Esophagus squamous epithelium (tissue), 5 donors: ENCODE results near the gene RGS3. TPM values are rescaled to one million over a fixed set of nuclear protein-coding genes. Genes with fewer than 3 reads are reported as not detected.

ENCODE experiments used
- DNase-seq: peaks from one replicate; lab custom pipeline; 2025; lab: John Stamatoyannopoulos, UW
- H3K27ac ChIP-seq, 4 donors: fragments of 200-600 bp; sonication (generic); one replicate each; pipeline ENCODE4 v1.5.1; 2016 to 2019; ENCODE audit warnings: mild to moderate bottlenecking in 1 of 4
- H3K27me3 ChIP-seq, 4 donors: fragments of 200-600 bp; sonication (generic); 1 replicate in 3 of 4; 2 replicates in 1 of 4; pipeline versions ENCODE4 v1.5.1 to v1.6.0; 2017 to 2021; ENCODE audit warnings: antibody characterized with exemption in 1 of 4
- H3K36me3 ChIP-seq, 3 donors: fragments of 200-600 bp; sonication (generic); one replicate each; pipeline ENCODE4 v1.5.1; 2016 to 2019
- H3K4me1 ChIP-seq, 3 donors: fragments of 200-600 bp; sonication (generic); one replicate each; pipeline ENCODE4 v1.5.1; 2017 to 2019
- H3K4me3 ChIP-seq, 4 donors: fragments of 200-600 bp; sonication (generic); 1 replicate in 3 of 4; 2 replicates in 1 of 4; pipeline ENCODE4 v1.5.1; 2016 to 2019; ENCODE audit warnings: mild to moderate bottlenecking in 2 of 4, moderate library complexity in 1 of 4
- H3K9me3 ChIP-seq, 3 donors: fragments of 200-600 bp; sonication (generic); one replicate each; pipeline ENCODE4 v1.5.1; 2016 to 2019
- CTCF ChIP-seq, 6 experiments: fragments of 450-650 bp in 4 of 6; fragments of 200-600 bp in 2 of 6; sonication (generic) in 2 of 6; IDR thresholded peaks; one replicate each; pipeline ENCODE4 v1.5.1; 2016 to 2019; ENCODE audit warnings: antibody characterized with exemption in 6 of 6, mild to moderate bottlenecking in 4 of 6, moderate library complexity in 4 of 6
- POLR2A ChIP-seq, 4 donors: fragments of 450-650 bp; IDR thresholded peaks; one replicate each; pipeline ENCODE4 v1.6.1; 2017; ENCODE audit warnings: antibody characterized with exemption in 4 of 4, mild to moderate bottlenecking in 4 of 4, moderate library complexity in 3 of 4
- WGBS, 2 donors: methylation state at CpG; one replicate each; pipeline ENCODE4 v1.1.5; 2018; 5-methylcytosine and 5-hydroxymethylcytosine counted together
- intact Hi-C: fragments of 100-400 bp; cut with DNase I; formaldehyde crosslinking; loops from one replicate; pipeline ENCODE4 v1.15.0; 2022
- total RNA-seq, 4 donors: library from RNA; depleted of rRNA; stranded (reverse); fragments of >200 nt; gene quantifications; one replicate each; pipeline ENCODE4 v1.1.0, GENCODE V29; 2016
- donor health status: DM: yes; HTN: yes; CAD: no.

RGS3 gene
- total RNA-seq, 4 donors from 2014 or later: 9.7 to 16.3 (median 12.7) TPM

GRCh38 chr9:113514061-113514460 is 50.5 kb downstream of the RGS3 start:
- intact Hi-C loops: no loop called here
- no peak overlapping the region for H3K27ac ChIP-seq
- no peaks in the 10 kb centered on the region for H3K9me3 ChIP-seq
- H3K36me3 ChIP-seq: peaks cover 0 to 43% (median 0%) of the 10 kb centered on the region in 3 donors
- no peak overlapping the region for H3K4me3 ChIP-seq
- no peak for DNase-seq
- TF ChIP-seq POLR2A (IDR thresholded peaks at IDR 0.05) (no peak), CTCF (IDR thresholded peaks at IDR 0.05) (no peak)
- H3K27me3 ChIP-seq: no peaks in the 10 kb centered on the region
- peaks cover 0 to 55% (median 6%) of the 10 kb centered on the region in 3 donors for H3K4me1 ChIP-seq
- WGBS, 2 donors: 87 to 94% methylated on average over 10 to 12 of the region's 12 CpGs

- Histone ChIP-seq H3K27ac (no peak overlapping the region), H3K36me3 (peaks cover 0 to 45% (median 0%) of the 10 kb centered on the region in 3 donors), H3K27me3 (no peaks in the 10 kb centered on the region), H3K9me3 (no peaks in the 10 kb centered on the region), H3K4me1 (peaks cover 0 to 55% (median 8%) of the 10 kb centered on the region in 3 donors), H3K4me3 (no peak overlapping the region)
- TF ChIP-seq CTCF (IDR thresholded peaks at IDR 0.05) (no peak), POLR2A (IDR thresholded peaks at IDR 0.05) (no peak)
- DNase-seq: no peak
- 93 to 94% methylated on average over 5 to 6 of the region's 6 CpGs for WGBS, 2 donors
- intact Hi-C loops: no loop called here
These were observed 51.2 kb downstream of the RGS3 start for GRCh38 chr9:113514748-113515147.

- peaks cover 5 to 59% (median 15%) of the 10 kb centered on the region in 3 donors for H3K4me1 ChIP-seq
- 88 to 93% methylated on average over 4 of the region's 4 CpGs for WGBS, 2 donors
- no peak for DNase-seq
These were observed 52.3 kb downstream of the RGS3 start for GRCh38 chr9:113515862-113516261.

GRCh38 chr9:113516840-113517577 is 53.5 kb downstream of the RGS3 start:
- H3K36me3 ChIP-seq: peaks cover 0 to 45% (median 0%) of the 10 kb centered on the region in 3 donors
- H3K27me3 ChIP-seq: no peaks in the 10 kb centered on the region
- H3K4me1 ChIP-seq: peaks cover 5 to 54% (median 16%) of the 10 kb centered on the region in 3 donors
- no peaks in the 10 kb centered on the region for H3K9me3 ChIP-seq
- TF ChIP-seq CTCF (IDR thresholded peaks at IDR 0.05): no peak
- no peak for TF ChIP-seq POLR2A (IDR thresholded peaks at IDR 0.05)
- H3K4me3 ChIP-seq: peak overlapping the region in 2 of 4 donors; percentile 20 to 32
- peak overlapping the region in 2 of 4 donors; percentile 19 to 33 for H3K27ac ChIP-seq
- DNase-seq: no peak
- WGBS, 2 donors: 55 to 57% methylated on average over 4 to 7 of the region's 8 CpGs
- intact Hi-C loops: no loop called here

More at GRCh38 chr9:113515862-113516261, 52.3 kb downstream of the RGS3 start:
- H3K27ac ChIP-seq: no peak overlapping the region
- intact Hi-C loops: no loop called here
- no peak overlapping the region for H3K4me3 ChIP-seq
- no peaks in the 10 kb centered on the region for H3K27me3 ChIP-seq
- H3K36me3 ChIP-seq: peaks cover 0 to 45% (median 0%) of the 10 kb centered on the region in 3 donors
- TF ChIP-seq CTCF (IDR thresholded peaks at IDR 0.05) (no peak), POLR2A (IDR thresholded peaks at IDR 0.05) (no peak)
- no peaks in the 10 kb centered on the region for H3K9me3 ChIP-seq

- Histone ChIP-seq H3K27me3 (no peaks in the 10 kb centered on the region), H3K9me3 (no peaks in the 10 kb centered on the region), H3K27ac (peak overlapping the region in 3 of 4 donors; percentile 27 to 54 (median 40)), H3K36me3 (peaks cover 0 to 64% (median 0%) of the 10 kb centered on the region in 3 donors), H3K4me1 (peaks cover 18 to 64% (median 42%) of the 10 kb centered on the region in 3 donors), H3K4me3 (no peak overlapping the region)
- DNase-seq: no peak
- intact Hi-C loops: no loop called here
- TF ChIP-seq CTCF (IDR thresholded peaks at IDR 0.05) (no peak), POLR2A (IDR thresholded peaks at IDR 0.05) (no peak)
- whole genome bisulfite sequencing, 2 donors: 40 to 61% methylated on average over 3 of the region's 3 CpGs
These were observed 56.0 kb downstream of the RGS3 start for GRCh38 chr9:113519426-113520108.
